CD1c-positive myeloid dendritic cell (primary cell): ENCODE measurements around the gene MGARP.
"Not testable (repeated sequence)": the region's sequence is repeated elsewhere in the genome, so short reads cannot be mapped to it uniquely, and the experiment has no call there.

Source experiments
- DNase-seq: peaks from one replicate; pipeline ENCODE4 v3.0.0-alpha.2; 2016; ENCODE audit errors: extremely low spot score

MGARP gene

GRCh38 chr4:139295206-139295941 is 15.3 kb upstream of the MGARP start:
- DNase-seq = peak; percentile 99

- no peak for DNase-seq
Measured at GRCh38 chr4:139286186-139286698, 6.2 kb upstream of the MGARP start.

GRCh38 chr4:139282721-139283075 is 2.7 kb upstream of the MGARP start:
- no peak for DNase-seq

- DNase-seq = no peak
Measured at GRCh38 chr4:139282065-139282720, 2.2 kb upstream of the MGARP start.

GRCh38 chr4:139278912-139279759 is 889 bp downstream of the MGARP start:
- DNase-seq = no peak

- no peak for DNase-seq
Measured at GRCh38 chr4:139278485-139278884, 1.5 kb downstream of the MGARP start.

- no peak for DNase-seq
Measured at GRCh38 chr4:139275281-139275735, 4.7 kb downstream of the MGARP start.

- no peak for DNase-seq
Measured at GRCh38 chr4:139274790-139275189, 5.2 kb downstream of the MGARP start.

- DNase-seq = no peak
Measured at GRCh38 chr4:139273835-139274234, 6.2 kb downstream of the MGARP start.

- no peak for DNase-seq
Measured at GRCh38 chr4:139267301-139267700, 12.7 kb downstream of the MGARP start.

- peak; percentile 56 for DNase-seq
Measured at GRCh38 chr4:139266583-139267257, 13.3 kb downstream of the MGARP start.

GRCh38 chr4:139266208-139266582 is 13.8 kb downstream of the MGARP start:
- DNase-seq = no peak

GRCh38 chr4:139265654-139266053 is 14.4 kb downstream of the MGARP start:
- DNase-seq = no peak

- DNase-seq = no peak
Measured at GRCh38 chr4:139256349-139256748, 23.7 kb downstream of the MGARP start.

- not testable (repeated sequence) for DNase-seq
Measured at GRCh38 chr4:139255581-139255980, 24.4 kb downstream of the MGARP start.

- no peak for DNase-seq
Measured at GRCh38 chr4:139253713-139254112, 26.3 kb downstream of the MGARP start.

GRCh38 chr4:139253046-139253445 is 27.0 kb downstream of the MGARP start:
- no peak for DNase-seq

GRCh38 chr4:139247700-139248238 is 32.3 kb downstream of the MGARP start:
- DNase-seq = no peak

GRCh38 chr4:139247241-139247640 is 32.8 kb downstream of the MGARP start:
- DNase-seq = no peak

- no peak for DNase-seq
Measured at GRCh38 chr4:139246166-139246565, 33.9 kb downstream of the MGARP start.

GRCh38 chr4:139245590-139245989 is 34.4 kb downstream of the MGARP start:
- DNase-seq = no peak
